HG02678 (cell line): ENCODE data around the gene DLD.

ENCODE experiments used
- ATAC-seq: cut with Tn5 transposase; IDR thresholded peaks from one replicate; pipeline ENCODE4 v1.9.1; 2021; ENCODE audit warnings: mild to moderate bottlenecking, moderate library complexity; ENCODE audit not compliant: unreplicated experiment

DLD gene

GRCh38 chr7:107966711-107967110, 75.7 kb downstream of the DLD start:
- no peak for ATAC-seq

GRCh38 chr7:107967420-107967819, 76.4 kb downstream of the DLD start:
- no peak for ATAC-seq

GRCh38 chr7:107968449-107968848, 77.5 kb downstream of the DLD start:
- ATAC-seq: no peak

GRCh38 chr7:107969856-107970255, 78.9 kb downstream of the DLD start:
- no peak for ATAC-seq
